Ishikawa (cell line): Measurements from ENCODE around the gene GAS2.

Experiments
- EP300 ChIP-seq: IDR thresholded peaks from 2 replicates; pipeline ENCODE4 v1.6.1; 2012; ENCODE audit warnings: borderline replicate concordance
- FOXM1 ChIP-seq: IDR thresholded peaks from 2 replicates; pipeline ENCODE4 v1.6.1; 2012; ENCODE audit warnings: low read depth, borderline replicate concordance
- RAD21 ChIP-seq: IDR thresholded peaks from 2 replicates; pipeline ENCODE4 v1.6.1; 2012; ENCODE audit warnings: low read depth
- TEAD4 ChIP-seq: IDR thresholded peaks from 2 replicates; pipeline ENCODE4 v1.6.1; 2012
- TF ChIP-seq, protein P1 (sequence below): IDR thresholded peaks from 2 replicates; pipeline ENCODE4 v1.6.1; 2012
- TF ChIP-seq, protein P2 (sequence below): IDR thresholded peaks from 2 replicates; pipeline ENCODE4 v1.6.1; 2012; ENCODE audit warnings: low read depth, mild to moderate bottlenecking
- TF ChIP-seq, protein P3 (sequence below): IDR thresholded peaks from 2 replicates; pipeline ENCODE4 v1.6.1; 2012

DNA sequence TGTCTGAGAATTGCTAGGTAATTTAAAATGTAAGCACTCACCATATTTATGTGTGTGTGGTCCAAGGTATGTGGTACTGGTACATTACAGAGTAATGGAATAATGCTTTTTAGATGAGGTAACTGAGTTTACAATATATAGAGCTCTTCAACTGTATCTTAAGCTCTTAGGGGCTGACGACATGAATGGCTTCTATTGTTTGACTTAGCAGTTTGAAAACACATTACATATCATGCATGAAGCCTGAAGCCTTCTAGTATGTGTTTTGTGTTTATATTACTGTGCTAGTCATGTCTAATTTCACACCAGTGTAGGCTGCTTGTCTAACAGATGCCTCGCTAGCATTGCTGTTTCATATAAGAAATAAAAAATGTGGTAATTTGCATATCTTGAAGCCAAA lies 37.2 kb downstream of the GAS2 start:
- TF ChIP-seq, protein P1, sequence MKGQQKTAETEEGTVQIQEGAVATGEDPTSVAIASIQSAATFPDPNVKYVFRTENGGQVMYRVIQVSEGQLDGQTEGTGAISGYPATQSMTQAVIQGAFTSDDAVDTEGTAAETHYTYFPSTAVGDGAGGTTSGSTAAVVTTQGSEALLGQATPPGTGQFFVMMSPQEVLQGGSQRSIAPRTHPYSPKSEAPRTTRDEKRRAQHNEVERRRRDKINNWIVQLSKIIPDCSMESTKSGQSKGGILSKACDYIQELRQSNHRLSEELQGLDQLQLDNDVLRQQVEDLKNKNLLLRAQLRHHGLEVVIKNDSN: no peak
- TF ChIP-seq FOXM1: no peak
- TF ChIP-seq EP300: no peak
- TF ChIP-seq RAD21: no peak
- TF ChIP-seq, protein P2, sequence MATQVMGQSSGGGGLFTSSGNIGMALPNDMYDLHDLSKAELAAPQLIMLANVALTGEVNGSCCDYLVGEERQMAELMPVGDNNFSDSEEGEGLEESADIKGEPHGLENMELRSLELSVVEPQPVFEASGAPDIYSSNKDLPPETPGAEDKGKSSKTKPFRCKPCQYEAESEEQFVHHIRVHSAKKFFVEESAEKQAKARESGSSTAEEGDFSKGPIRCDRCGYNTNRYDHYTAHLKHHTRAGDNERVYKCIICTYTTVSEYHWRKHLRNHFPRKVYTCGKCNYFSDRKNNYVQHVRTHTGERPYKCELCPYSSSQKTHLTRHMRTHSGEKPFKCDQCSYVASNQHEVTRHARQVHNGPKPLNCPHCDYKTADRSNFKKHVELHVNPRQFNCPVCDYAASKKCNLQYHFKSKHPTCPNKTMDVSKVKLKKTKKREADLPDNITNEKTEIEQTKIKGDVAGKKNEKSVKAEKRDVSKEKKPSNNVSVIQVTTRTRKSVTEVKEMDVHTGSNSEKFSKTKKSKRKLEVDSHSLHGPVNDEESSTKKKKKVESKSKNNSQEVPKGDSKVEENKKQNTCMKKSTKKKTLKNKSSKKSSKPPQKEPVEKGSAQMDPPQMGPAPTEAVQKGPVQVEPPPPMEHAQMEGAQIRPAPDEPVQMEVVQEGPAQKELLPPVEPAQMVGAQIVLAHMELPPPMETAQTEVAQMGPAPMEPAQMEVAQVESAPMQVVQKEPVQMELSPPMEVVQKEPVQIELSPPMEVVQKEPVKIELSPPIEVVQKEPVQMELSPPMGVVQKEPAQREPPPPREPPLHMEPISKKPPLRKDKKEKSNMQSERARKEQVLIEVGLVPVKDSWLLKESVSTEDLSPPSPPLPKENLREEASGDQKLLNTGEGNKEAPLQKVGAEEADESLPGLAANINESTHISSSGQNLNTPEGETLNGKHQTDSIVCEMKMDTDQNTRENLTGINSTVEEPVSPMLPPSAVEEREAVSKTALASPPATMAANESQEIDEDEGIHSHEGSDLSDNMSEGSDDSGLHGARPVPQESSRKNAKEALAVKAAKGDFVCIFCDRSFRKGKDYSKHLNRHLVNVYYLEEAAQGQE: no peak
- TF ChIP-seq, protein P3, sequence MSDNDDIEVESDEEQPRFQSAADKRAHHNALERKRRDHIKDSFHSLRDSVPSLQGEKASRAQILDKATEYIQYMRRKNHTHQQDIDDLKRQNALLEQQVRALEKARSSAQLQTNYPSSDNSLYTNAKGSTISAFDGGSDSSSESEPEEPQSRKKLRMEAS: no peak
- TF ChIP-seq TEAD4: no peak
